HG03045 (cell line): Measurements from ENCODE around the gene RPS3A.
"Not testable (repeated sequence)": the region's sequence is repeated elsewhere in the genome, so short reads cannot be mapped to it uniquely, and the experiment has no call there.

Experiments used
- ATAC-seq: cut with Tn5 transposase; IDR thresholded peaks from one replicate; pipeline ENCODE4 v1.9.1; 2021; ENCODE audit warnings: mild to moderate bottlenecking, moderate library complexity; ENCODE audit not compliant: unreplicated experiment

RPS3A gene

DNA sequence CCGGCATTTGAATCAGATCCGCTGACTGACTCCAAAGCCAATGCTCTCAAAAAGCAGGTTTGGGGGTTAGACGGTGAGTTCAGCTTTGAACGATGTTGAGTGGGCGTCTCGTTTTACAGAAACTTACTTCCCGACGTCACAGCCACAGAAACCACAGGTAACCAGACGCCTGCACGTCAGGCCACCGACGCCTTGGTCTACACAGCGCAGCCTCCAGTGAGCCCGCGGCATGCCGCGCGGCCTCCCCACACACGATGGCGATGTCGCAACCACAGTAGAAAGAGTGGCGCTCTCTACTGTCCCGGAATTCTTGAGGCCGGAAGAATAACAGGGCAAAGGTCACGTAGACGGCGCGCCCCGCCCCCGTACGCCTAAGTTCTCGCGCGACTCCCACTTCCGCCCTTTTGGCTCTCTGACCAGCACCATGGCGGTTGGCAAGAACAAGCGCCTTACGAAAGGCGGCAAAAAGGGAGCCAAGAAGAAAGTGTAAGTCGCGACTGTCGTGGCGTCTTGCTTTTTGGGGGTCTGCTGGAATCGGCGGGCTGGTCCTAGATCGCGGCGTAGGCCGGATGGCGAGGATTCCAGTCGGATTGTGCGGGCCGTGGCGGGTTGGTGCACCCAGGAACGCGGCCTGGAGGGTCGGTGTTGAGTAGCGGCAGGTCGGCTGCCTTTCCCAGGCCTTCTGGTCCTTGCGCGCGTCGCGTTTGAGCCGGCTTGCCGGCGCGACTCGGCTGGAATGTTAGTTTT, at the start of gene RPS3A:
TSS of gene RPS3A (plus strand) at position 400 of the 747 bp plus-strand sequence. CDS start at position 425, 25 bp downstream.
- peak; percentile 94 for ATAC-seq

DNA sequence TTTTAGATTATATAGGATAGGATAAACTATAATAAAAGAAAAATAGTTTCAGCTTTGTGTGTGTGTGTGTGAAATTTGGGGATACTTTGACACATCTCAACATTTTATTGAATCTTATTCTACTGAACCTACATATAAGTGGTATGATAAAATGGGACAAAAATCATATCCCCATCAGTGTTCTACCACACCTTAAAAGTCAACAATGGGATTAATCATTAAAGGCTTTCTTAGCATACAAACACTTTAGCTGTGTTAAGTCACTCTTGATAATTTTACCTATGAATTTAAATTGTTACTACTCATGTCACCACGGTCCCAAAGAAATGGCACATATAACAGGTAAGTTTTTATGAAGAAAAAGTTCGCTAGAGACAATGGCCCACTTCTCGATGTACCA, 46.6 kb upstream of the RPS3A start:
- no peak for ATAC-seq

DNA sequence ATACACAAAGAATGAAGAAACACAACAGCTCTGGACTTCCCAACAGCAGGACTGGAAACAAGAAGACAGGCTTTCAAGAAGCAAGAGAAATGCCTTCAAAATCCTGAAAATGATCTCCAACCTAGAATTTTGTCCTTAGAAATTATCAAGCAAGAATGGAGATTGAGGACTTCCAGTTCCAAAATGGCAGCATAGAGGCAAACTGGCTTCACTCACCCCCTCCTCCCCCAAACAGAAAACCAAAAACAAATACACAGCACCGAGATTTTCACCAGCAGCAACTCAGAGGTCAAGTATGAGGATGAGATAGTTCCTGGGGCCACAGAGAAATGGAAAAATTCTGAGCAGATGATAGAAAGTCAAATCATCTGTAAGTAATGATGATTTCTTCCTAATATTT, 43.9 kb upstream of the RPS3A start:
- ATAC-seq, result no peak

DNA sequence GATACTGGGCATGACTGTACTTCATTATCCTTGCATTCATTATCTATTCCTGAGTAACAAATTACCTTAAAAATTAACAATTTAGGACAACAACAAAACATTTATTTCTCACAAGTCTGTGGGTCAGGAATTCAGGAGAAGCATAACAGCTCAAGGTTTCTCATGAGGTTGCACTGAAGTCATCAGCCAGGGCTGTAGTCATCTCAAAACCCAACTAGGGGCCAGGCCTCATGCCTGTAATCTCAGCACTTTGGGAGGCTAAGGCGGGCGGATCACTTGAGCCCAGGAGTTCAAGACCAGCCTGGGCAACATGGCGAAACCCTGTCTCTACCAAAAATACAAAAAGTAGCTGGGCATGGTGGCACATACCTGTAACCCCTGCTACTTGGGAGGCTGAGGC, 36.3 kb upstream of the RPS3A start:
- ATAC-seq, result not testable (repeated sequence)

DNA sequence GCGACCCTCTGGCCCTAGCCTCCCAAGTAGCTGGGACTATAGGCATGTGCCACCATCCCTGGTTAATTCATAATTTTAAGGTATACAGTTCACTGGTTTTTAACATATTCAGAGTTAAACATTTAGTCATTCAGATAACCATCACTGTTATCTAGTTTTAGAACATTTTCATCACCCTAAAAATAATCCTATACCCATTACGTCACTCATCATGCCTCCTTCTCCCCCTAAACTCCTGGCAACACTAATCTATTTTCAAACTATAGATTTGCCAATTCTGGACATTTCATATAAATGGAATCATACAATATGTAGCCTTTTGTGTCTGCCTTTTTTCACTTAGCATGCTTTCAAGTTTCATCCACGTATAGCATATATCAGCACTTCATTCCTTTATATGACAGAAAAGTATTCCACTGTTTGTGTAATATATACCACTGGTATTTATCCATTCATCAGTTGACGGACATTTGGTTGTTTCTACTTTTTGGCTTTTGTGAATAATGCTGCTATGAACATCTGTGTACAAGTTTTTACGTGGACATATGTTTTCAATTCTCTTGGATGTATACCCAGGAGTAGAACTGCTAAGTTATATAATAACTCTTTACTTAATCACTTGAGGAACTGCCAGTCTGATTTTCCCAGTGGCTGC, 32.0 kb upstream of the RPS3A start:
- no peak for ATAC-seq

DNA sequence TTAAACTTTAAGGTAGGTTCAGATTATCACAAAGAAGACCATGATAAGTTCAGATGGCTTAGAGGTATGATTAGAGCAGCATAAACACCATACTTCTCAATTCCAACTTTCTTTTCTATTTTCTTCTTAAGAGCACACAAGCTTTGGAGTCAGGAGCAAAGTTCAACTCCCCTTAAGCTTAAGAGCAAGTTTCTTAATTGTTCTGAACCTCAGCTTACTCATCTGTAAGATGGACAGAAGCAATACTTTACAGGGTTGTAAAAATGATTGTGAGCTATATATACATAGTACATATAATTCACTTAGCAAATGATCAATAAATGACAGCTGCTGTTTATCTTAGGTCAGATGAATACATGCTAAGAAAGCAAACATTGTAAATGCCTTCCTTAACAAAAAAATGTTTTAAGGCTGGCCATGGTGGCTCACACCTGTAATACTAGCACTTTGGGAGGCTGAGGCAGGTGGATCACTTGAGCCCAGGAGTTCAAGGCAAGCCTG, 25.0 kb upstream of the RPS3A start:
- no peak for ATAC-seq

DNA sequence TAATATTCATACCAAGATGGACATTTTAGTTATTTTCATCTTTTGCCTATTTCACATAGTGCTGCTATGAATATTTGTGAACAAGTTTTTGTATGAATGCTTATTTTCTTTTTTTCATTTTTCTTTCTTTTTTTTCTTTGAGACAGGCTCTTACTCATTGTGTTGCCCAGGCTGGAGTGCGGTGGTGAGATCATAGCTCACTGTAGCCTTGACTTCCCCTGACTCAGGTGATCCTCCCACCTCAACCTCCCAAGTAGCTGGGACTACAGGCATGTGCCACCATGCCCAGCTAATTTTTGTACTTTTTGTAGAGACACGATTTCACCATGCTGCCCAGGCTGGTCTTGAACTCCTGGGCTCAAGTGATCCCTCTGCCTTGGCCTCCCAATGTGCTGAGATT, 21.4 kb upstream of the RPS3A start:
- not testable (repeated sequence) for ATAC-seq

DNA sequence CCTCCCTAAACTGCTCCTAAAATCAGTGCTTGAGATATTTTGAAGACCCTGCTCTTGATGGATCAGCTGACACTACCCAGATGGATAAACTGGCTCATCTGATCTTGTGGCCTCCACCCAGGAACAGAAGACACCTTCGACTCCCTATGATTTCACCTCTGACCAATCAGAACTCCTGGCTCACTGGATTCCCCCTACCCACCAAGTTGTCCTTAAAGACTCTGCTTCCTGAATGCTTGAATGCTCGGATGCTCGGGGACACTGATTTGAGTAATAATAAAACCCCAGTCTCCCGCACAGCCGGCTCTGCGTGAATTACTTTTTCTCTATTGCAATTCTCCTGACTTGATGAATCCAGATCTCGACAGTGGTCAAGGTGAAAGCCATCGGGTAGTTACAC, 12.0 kb upstream of the RPS3A start:
- ATAC-seq, result no peak

DNA sequence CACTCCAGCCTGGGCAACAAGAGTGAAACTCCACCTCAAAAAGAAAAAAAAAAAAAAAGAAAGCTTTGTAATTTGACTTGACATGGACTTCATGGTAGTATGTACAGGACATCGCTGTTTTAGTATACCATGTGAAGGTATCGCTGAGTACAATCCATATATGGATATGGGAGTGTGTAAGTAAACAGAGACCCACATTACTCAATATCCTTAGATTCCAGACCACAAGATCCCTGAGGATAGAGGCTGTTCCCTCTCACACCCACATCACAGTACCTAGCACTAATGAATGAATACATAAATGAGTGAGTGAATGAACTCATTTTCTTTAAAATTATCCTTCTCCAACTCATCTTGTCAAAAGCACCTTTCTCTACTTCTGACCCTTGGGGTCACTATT, 8.4 kb upstream of the RPS3A start:
- ATAC-seq, result no peak

DNA sequence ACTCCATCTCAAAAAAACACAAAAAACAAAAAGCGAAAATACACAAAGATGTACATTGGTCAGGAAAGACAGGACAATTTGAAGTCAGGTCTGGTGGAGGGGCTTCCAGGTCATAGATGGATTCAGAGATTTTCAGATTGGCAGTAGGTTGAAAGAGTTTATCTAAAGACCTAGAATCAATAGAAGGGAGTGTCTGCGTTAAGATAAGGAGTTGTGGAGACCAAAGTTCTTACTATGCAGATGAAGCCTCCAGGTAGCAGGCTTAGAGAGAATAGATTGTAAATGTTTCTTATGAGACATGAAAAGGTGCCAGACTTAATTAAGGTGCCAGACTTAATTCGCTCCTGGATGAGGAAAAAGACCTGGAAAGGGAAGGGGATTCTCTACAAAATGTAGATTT, 6.9 kb upstream of the RPS3A start:
- no peak for ATAC-seq

DNA sequence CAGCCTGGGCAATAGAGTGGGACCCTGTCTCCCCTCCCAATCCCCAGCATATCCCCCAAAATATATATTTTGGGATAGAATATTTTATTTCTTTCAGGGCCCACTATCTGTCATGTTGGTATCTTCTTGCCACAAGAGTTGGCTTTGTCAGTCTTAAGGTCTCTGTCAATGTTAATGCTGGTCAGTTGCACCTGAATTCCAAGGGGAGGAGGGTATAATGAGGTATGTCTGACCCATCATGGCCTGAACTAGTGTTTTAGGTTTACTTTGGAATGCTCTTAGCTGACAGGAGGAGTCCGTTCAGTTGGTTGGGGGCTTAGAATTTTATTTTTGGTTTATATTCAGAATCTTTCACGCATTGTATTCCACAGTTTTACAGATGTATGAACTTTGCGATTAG, 6.2 kb upstream of the RPS3A start:
- ATAC-seq, result no peak

DNA sequence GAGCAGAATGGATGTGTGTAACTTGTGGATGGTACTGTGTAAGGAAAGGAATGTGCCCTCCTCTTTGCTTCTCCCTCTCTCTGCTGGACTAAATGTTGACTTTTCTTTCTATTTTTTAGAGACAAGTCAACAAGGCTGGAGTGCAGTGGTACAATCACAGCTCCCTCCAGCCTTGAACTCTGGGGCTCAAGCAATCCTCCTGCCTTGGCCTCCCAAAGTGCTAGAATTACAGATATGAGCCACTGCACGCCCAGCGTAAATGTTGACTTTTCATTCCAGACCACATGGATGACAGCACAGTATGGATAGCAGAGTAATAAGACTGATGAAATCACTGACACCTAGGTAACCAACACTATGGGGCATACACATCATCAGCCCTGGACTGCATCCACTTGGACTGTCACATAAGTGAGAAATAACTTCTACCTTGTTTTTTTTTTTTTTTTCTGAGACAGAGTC, 5.1 kb upstream of the RPS3A start:
- ATAC-seq, result no peak

DNA sequence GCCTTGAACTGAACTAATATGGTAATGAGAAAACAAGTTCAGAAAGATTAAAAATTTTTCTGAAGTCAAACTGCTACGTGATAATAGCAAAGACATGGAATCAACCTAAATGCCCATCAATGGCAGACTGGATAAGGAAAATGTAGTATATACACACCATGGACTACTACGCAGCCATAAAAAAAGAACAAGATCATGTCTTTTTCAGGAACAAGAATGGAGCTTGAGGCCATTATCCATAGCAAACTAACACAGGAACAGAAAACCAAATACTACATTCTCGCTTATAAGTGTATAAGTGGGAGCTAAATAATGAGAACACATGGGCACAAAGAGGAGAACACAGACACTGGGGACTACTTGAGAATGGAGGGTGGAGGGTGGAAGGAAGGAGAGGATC, 4.3 kb upstream of the RPS3A start:
- no peak for ATAC-seq

DNA sequence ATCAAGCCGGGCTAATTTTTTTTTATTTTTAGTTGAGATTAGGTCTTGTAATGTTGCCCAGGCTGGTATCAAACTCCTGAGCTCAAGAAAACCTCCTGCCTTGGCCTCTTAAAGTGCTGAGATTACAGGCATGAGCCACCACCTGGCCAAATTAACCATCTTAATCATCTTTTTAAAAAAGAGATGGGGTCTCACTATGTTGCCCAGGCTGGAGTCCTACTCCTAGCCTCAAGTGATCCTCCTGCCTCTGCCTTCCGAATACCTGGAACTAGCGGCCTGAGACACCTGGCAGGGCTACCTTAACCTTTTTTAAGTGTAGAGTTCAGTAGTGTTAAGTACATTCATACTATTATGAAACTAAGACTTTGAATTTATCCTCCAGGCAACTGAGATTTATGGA, 1.7 kb upstream of the RPS3A start:
- no peak for ATAC-seq

DNA sequence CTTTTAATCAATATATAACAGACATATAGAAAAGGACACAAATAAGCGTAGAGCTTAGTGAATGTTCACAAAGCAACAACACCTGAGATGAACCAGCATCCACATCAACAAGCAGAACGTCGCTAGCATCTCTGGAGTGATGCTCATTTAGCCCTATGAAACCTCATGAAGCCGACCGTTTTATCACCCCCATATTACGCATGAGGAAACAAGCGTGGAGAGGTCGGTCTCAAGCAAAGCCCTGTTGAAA, 524 bp upstream of the RPS3A start:
- ATAC-seq, result no peak

DNA sequence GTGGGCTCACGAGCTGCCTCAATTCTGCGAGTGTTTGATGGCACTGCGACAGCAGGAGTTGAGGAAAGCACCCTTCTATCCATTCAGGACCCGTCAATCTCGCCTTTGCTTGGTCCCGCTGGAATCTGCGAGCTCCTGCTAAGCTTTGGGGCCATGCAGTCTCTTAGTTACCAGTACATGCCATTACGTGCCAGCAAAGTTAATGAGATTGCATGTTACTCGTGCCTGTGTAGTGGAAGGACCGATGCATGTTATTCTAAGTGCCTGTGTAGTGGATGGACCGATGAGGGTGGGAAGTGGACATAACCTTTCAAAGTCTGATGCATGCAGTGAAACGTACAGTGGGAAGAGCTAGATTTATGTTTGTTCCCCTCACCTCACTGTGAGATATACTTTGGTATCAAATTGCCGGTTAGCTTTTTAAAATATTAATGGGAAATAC, 569 bp downstream of the RPS3A start:
- peak; percentile 8 for ATAC-seq

DNA sequence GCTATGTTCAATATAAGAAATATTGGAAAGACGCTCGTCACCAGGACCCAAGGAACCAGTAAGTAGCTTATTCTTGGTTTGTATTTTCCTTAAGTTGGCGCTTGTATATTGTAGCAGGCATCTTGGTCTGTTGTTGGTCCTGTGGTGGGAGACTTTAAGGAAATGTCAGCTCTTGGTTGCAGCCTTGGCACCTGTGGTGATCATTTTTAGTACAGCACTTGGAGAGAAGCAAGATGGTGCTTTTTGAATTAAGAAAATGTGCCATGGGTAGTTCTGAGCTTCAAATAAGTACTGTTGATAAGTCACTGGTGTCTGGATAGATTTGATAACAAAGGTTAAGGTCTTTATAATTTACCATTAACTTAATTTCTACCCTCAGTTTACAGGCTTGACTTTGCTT, 1.1 kb downstream of the RPS3A start:
- no peak for ATAC-seq

DNA sequence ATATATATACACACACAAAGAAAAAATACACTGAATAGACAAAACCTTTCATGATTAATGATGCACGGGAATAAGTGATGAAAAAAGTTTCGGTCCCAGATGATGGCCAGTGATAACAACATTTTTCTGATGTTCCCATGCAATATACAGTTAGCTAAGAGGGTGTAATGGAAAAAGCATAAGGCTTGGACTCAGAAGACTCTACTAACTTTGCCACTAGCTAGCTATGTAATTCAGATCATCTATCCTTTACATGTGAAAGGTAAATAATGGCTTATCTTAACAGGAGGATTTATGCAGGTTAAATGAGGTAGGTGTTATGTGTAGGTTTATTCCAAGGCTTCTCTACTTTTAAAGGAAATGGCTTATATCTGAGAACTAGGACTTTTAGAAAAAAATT, 4.3 kb downstream of the RPS3A start:
- ATAC-seq, result no peak

DNA sequence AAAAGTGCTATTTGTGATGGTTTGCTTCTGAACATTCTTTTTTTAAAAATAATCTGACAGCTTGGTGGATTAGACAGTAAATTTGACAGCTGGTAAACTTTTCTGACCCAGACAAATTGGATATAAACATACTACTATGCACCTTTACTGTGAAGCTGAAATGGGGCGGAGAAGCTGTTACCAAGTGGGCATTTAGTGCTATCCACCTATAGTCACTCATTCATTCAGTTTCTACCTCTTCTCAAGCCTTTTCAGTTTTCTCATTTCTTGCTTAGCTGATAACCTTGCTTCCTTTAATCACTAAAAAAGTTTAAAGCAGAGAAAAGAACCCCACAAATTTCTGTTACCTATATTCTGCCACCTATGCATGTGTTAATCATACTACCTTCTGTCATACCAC, 5.2 kb downstream of the RPS3A start:
- no peak for ATAC-seq

DNA sequence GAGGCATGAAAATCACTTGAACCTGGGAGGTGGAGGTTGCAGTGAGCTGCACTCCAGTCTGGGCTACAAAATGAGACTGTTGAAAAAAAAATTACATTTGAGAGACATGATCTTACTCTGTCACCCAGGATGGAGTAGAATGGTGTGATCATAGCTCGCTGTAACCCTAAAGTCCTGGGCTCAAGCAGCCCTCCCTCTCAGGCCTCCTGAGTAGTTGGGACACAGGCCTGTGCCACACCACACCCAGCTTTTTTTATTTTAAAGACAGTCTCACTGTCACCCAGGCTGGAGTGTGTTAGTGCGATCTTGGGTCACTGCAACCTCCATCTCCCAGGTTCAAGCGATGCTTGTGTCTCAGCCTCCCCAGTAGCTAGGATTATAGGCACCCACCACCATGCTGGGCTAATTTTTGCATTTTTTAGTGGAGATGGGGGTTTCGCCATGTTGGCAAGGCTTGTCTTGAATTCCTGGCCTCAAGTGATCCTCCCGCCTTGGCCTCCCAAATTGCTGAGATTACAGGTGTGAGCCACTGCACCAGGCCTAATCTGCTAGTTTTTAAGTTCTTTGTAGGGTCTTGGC, 6.1 kb downstream of the RPS3A start:
- no peak for ATAC-seq

DNA sequence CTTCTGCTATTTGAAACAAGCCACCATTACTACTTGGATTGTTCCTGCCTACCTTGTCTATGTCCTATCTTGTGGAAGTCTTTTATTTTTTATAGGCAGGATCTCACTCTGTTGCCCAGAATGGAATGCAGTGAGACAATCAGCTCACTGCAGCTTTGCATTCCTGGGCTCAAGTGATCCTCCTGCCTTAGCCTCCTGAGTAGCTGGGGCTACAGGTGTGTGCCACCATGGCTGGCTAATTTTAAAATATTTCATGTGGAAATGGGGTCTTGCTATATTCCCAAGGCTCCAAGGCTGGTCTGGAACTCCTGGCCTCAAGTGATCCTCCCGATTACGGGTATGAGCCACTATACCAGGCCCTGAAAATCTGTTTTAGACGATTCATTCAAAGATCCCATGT, 7.6 kb downstream of the RPS3A start:
- ATAC-seq, result no peak

DNA sequence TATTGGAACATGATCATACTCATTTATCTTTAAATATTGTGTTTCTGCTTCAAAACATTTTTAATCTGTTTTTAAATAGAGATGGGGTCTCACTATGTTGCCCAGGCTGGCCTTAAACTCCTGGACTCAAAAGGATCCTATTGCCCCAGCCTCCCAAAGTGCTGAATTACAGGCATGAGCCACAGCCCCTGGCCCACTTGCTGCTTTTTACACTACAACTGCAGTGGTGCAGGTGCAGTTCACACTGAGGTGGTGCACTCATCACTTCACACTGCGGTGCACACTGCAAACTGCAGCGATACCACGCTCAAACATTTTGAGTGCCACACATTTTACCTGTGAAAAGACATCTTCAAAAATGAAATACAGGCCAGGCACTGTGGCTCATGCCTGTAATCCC, 10.8 kb downstream of the RPS3A start:
- no peak for ATAC-seq
